HG02571 (cell line): Measurements from ENCODE around the gene SLFN5.
"Not testable (repeated sequence)": the region's sequence is repeated elsewhere in the genome, so short reads cannot be mapped to it uniquely, and the experiment has no call there.

Experiments used
- ATAC-seq: cut with Tn5 transposase; IDR thresholded peaks from one replicate; pipeline ENCODE4 v1.9.1; 2021; ENCODE audit warnings: mild to moderate bottlenecking, moderate library complexity; ENCODE audit not compliant: unreplicated experiment

Gene SLFN5

GRCh38 chr17:35242805-35243560 lies at the start of gene SLFN5:
Gene SLFN5, plus strand, starts transcription at chr17:35243072. Its CDS starts 15,619 bp downstream, at chr17:35258691.
- peak; percentile 59 for ATAC-seq

DNA sequence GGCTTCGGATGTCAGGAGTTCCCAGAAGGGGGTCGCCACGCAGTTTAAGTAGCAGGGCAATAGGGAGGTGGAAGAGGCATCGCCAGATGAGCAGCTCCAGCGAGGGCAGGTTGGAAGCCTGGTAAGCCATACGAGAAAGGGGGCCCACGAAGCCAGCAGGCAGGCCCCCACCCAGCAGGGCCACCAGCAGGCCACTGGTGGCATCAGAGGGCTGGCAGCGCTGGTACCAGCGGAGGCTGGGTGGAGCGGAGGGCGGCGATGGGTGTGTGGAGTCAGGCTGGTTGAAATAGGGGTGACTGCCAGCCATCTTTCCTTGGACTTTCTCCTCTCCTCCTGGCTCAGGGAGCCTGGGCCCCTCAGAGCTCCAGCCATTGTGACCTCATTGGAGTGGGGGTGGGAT lies 48.9 kb upstream of the SLFN5 start, which contains the start of gene SLC35G3:
Gene SLC35G3 (minus strand): TSS at position 393 of the 400 bp plus-strand sequence. CDS start 86 bp downstream, at position 307.
- not testable (repeated sequence) for ATAC-seq

DNA sequence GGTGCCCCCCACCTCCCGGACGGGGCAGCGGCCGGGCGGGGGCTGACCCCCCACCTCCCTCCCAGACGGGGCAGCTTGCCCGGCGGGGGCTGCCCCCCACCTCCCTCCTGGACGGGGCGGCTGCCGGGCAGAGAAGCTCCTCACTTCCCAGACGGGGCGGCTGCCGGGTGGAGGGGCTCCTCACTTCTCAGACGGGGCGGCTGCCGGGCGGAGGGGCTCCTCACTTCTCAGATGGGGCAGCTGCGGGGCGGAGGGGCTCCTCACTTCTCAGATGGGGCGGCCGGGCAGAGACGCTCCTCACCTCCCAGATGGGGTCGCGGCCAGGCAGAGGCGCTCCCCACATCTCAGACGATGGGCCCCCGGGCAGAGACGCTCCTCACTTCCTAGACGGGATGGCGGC lies 47.8 kb upstream of the SLFN5 start:
- ATAC-seq: not testable (repeated sequence)

GRCh38 chr17:35202582-35202981 lies 40.3 kb upstream of the SLFN5 start:
- not testable (repeated sequence) for ATAC-seq

DNA sequence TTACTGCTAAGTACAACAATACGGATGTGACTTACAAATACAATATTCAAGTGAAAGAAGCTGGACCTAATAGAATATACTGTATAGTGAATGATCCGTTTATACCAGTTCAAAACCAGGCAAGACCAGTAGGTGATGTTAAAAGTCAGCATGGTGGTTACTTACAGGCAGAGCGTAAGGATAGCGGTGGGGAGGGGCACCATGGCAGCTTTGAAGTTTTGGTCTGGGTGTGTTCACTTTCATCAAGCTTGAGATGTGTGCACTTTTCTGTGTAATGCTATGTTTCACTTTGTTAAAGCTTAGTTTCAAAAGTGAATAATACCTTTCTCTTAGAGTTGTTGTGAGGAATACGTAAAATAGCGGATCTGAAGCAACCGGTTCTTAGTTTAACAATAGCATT lies 32.1 kb upstream of the SLFN5 start:
- ATAC-seq: no peak

DNA sequence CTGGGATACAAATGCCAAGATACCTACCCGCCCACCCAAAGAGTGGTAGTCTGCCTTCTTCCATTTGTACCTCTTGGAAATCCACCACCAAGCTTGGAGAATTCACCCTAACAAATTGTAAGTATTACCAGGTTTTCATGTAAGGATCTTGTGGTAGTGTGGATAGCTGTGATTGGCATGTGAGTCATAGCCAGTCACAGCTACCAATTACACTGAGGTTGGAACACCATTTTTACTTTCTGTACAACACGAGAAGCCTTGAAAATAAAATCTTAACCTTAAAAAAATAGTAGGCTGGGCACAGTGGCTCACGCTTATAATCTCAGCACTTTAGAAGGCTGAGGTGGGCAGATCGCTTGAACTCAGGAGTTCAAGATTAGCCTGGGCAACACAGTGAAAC lies 30.2 kb upstream of the SLFN5 start:
- ATAC-seq: no peak

- ATAC-seq: no peak
Measured at GRCh38 chr17:35213412-35213940, 29.4 kb upstream of the SLFN5 start.

- no peak for ATAC-seq
Measured at GRCh38 chr17:35214192-35214591, 28.7 kb upstream of the SLFN5 start.

- ATAC-seq: no peak
Measured at GRCh38 chr17:35214631-35215273, 28.1 kb upstream of the SLFN5 start.

GRCh38 chr17:35217107-35217506 lies 25.8 kb upstream of the SLFN5 start:
- ATAC-seq: no peak

DNA sequence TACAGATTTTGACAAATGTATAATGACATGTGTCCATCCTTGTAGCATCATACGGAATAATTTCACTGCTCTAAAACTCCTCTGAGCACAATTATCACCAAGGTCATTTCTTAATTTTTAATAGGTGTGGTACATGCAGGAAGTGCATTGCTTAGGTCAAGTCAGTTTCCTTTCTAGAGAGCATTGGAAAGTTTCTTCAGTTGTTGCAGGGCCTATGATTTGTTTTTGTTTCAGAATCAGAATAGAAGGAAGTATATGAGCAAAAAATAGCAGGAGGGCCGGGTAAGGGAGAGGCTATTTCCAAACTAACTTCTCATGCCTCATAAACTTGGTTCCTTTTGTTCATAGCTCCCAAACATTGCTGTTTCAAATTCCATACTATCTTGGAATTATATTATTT lies 24.0 kb upstream of the SLFN5 start:
- no peak for ATAC-seq

GRCh38 chr17:35222452-35222851 lies 20.4 kb upstream of the SLFN5 start:
- ATAC-seq: no peak

GRCh38 chr17:35224436-35224835 lies 18.4 kb upstream of the SLFN5 start:
- no peak for ATAC-seq

GRCh38 chr17:35227546-35227945 lies 15.3 kb upstream of the SLFN5 start:
- ATAC-seq: no peak

DNA sequence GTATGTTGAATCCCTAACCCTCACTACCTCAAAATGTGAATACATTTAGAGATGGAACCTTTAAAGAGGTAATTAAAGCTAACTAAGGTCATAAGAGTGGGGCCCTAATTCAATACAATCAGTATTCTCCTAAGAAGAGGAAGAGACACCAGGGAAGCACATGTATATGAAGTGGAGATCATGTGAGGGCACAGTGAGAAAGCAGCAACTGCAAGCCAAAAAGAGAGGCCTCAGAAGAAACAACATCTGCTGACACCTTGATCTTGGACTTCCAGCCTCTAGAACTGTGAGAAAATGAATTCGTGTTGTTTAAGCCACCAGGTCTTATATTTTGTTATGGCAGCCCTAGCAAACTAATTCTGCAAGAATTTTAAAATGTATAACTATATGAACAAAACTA lies 13.2 kb upstream of the SLFN5 start:
- no peak for ATAC-seq

DNA sequence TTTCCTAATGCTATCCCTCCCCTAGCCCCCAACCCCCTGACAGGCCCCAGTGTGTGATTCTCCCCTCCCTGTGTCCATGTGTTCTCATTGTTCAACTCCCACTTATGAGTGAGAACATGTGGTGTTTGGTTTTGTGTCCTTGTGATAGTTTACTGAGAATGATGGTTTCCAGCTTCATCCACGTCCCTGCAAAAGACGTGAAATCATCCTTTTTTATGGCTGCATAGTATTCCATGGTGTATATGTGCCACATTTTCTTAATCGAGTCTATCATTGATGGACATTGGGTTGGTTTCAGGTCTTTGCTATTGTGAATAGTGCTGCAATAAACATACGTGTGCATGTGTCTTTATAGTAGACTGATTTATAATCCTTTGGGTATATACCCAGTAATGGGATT lies 8.6 kb upstream of the SLFN5 start:
- ATAC-seq: not testable (repeated sequence)

DNA sequence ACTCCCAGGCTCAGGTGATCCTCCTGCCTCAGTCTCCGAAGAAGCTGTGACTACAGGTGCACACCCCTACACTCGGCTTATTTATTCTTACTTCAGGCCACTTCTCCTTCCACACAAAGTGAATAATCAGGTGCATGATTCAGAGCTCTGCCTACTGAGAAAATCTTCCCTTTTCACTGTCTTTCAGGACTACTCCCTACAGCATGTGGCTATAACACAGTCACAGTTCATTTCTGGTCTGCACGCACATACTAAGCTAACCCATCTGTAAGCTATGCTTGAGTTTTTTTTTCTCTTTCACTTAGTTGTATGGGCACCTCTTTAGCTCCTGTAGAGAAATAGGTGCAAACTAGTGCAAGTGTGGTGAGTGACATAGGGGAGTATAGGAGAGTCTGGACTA lies 7.6 kb upstream of the SLFN5 start:
- no peak for ATAC-seq

DNA sequence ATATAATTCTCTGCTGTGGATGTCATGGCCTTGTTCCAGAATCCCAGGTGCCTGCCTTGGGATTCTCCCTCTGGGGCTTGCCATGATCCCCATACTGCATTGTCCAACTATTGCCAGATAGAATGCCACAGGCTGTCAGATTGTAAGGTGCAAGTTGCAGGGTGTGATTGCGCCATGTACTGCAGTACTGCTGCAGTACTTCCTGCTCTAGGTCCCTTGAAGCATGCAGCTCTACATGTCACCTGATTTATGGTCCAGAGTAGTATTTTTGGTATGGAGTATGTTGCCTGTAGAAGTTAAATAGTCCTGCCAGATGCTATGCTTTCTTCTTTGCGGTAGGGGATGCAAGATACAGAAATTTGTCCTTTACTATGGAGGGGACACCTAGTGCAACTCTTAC lies 7.0 kb upstream of the SLFN5 start:
- ATAC-seq: no peak

GRCh38 chr17:35236821-35237220 lies 6.1 kb upstream of the SLFN5 start:
- ATAC-seq: no peak

DNA sequence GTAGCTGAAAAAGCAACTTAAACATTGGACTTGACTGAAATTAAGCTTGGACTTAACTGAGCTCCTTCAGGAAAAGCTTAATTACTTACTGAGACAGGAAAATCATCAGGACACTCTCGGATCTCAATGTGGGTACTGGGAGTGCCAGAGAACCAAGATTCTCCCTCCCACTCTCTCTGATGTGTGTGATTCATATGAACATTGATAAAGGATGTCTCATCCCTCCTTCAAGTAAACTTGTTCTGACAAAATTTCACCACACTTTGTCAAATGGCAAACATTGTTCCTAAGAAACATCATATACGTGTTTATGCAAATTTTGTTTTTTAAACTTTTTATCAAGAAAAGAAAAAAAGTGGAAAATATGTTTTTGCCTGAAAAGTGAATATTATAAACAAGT lies 4.1 kb upstream of the SLFN5 start:
- ATAC-seq: no peak

DNA sequence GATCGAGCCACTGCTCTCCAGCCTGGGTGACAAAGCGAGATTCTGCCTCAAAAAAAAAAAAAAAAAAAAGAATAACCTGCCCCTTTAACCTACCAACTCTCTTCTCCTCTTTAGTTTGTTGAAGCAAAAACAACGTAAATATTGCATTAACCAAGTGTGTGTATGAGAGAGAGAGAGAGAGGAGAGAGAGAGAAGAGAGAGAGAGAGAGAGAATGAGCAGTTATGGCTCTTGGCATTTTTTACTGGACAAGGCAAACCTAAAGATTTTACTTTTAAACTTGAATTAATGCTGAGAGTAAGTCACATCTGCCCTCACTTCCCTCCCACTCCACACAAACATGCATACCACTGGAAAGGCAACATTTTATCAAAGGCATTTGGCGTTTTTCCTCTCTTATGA lies 3.0 kb upstream of the SLFN5 start:
- no peak for ATAC-seq

- ATAC-seq: no peak
Measured at GRCh38 chr17:35240861-35241260, 2.0 kb upstream of the SLFN5 start.
